Stimulated activated CD4-positive, alpha-beta T cell treated with anti-CD3 and anti-CD28 coated beads, Interleukin-12 subunit alpha, Interleukin-12 subunit beta, amount 100 ng/mL, for 24 hours (primary cell): ENCODE results near the gene LRRC32.
A peak's percentile ranks its signal among the peaks of the same experiment; 100 is the strongest.

ENCODE experiments used
- DNase-seq, 2 experiments: peaks; one replicate each; pipeline ENCODE4 v3.0.0-alpha.2; 2020; ENCODE audit warnings: low read depth in 2 of 2

LRRC32 gene

DNA sequence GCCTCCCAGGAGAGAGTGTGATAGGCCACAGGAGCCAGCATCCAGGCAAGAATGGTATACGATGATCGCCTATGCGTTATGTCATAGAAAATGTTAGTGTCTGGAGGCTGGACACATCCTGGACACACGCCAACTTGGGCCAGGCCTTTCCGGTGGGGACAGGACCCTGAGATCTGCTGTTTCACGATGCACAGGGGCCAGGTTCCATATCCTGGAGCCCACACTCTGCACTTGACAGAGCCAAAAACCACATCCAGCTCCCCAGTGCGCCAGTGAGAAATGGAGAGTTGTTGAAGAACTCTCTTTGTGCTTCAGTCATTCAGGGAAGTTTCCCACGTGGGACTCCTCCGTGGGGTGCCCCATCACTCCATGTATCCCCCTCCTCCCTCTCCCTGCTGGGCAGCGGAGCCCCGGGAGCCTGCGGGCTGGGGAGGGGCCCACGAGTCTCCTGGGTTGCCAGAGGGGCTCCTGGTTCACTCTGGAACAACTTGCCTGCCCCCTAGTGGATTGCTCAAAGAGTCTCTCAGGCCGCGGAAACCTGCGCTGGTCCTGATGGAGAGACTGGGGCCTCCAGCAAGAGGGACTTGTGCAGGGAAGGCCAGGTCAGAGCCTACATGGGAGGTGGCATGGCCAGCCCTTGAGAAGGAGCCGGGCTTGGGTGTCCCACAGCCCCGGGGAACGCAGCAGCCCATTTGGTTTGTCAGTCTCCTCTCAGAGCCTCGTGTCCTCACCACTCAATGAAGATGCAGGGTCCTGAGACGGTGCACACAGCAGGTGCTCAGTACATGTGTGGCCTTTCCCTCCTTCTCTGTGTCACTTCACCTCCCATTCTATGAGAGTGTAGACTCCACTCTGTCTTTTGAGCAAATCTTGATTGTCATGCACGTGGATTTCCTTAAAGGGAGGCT is 10.2 kb upstream of the LRRC32 start:
- DNase-seq, result peak; percentile 18 to 54

- DNase-seq, result no peak
These were observed 7.8 kb upstream of the LRRC32 start for GRCh38 chr11:76678321-76678720.

- DNase-seq, result no peak
These were observed 6.9 kb upstream of the LRRC32 start for GRCh38 chr11:76677458-76677765.

- DNase-seq, result no peak
These were observed 6.3 kb upstream of the LRRC32 start for GRCh38 chr11:76676636-76677457.

GRCh38 chr11:76674517-76675400 is 4.2 kb upstream of the LRRC32 start:
- DNase-seq, result no peak

DNA sequence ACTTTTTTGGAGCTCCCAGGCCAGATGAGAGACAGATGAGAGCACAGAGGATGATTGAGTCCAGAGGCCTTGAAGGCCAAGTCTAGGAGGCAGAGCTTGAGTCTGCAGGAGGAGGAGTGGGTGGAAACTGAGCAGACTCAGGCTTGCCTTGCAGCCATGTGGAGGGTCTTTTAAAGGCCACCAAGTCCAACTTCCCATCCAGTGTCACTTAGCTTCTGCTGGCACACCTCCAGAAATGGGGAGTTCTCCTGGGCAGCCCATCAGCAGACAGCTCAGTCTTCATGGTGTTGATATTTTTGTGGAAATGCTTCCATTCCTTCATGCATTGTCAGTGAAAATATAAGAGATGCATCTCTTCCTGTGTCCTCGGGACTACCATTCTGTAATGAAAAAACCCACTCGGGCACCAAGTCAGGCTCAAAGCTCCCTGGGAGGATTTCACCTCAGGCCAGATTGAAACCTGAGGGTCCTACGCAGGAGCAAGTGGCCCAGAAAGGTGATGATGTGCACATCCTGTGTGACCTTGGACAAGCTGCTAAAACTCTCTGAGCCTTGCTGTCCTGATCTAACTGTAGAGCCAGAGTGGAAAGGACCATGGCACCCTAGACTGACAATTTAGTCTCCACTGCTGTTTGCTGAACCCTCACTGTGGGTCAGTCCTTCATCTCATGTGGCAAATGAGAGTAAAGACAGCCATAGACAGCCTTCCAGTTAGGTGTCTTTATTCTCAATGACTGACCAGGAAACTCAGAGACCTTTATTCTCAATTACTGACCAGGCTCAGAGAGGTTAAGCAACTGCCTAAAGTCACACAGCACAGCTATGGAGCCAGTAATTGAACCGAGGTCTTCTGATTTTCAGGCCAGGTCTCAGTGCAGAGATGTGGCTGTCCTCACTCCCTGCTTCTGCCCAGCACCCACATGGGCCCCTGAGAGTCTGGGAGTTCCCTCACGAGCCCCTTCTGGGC is 2.9 kb upstream of the LRRC32 start:
- no peak for DNase-seq

DNA sequence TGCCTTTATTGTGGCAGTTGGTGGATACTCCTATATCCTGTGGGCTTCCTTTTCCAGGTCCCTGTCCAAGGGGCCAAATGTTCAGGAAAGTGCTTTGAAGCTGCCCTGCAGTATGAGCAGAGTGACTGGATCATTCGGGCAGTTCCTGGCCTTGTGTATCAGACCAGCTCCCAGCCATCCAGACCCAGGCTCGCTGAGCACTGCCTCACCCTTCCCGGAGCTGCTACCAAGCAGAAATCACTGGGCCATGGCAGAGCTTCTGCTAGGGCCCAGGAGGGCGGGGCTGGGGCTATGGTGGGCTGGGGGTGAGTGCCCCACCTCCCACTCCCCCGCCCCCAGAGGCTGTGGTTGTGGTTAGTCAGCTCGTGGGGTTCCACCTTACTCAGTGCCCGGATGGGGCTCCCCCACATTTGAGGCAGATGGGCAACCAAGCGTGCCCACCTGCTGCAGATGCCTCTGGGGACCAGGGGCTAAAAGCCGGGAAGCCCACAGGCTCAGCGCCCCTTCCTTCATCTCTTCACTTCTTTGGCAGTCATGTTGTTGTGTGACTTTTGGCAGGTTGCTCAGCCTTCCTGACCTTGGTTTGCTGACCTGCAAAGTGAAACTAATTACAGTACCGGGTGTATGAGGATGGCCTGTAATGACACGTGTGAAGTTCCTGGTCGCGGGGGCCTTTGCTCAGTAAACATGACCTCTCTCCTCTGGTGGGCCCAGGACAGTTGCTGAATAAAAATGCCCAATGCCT is 2.1 kb upstream of the LRRC32 start:
- no peak for DNase-seq

DNA sequence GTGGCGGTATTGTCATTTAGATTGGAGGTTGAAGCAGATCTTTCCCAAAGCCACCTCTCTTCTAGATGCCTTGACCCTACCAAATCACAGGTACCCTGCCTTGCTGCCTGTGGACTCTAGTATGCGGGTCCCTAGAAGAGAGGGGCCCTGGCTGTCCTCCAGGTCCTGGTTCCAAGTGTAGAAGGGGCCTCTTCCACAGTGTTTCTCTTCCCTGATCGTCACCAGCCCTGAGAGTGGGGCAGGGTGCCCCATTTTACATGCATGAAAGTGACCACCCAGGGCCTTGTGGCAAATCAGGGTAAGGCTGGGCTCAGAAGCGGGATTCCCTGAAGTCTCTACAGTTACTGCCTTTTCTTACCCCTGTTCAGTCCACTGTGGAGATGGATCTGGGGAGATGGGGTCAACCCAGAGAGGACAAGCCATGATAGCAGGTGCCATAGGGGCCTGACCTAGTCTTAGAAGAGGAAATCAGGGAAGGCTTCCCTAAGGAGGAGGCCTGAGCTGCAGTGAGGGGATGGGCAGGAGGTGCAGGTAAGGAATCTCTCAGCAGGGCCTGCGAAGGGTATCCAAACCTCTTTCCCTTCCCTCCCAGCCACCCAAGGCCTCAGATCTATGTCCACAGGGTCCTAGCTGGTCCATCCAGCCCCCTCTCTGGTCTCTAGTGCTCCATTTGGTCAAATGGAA is 1.2 kb upstream of the LRRC32 start:
- DNase-seq, result no peak

GRCh38 chr11:76671237-76671592 is 668 bp upstream of the LRRC32 start:
- DNase-seq, result no peak

GRCh38 chr11:76669901-76670484 is 554 bp downstream of the LRRC32 start:
- DNase-seq, result no peak

DNA sequence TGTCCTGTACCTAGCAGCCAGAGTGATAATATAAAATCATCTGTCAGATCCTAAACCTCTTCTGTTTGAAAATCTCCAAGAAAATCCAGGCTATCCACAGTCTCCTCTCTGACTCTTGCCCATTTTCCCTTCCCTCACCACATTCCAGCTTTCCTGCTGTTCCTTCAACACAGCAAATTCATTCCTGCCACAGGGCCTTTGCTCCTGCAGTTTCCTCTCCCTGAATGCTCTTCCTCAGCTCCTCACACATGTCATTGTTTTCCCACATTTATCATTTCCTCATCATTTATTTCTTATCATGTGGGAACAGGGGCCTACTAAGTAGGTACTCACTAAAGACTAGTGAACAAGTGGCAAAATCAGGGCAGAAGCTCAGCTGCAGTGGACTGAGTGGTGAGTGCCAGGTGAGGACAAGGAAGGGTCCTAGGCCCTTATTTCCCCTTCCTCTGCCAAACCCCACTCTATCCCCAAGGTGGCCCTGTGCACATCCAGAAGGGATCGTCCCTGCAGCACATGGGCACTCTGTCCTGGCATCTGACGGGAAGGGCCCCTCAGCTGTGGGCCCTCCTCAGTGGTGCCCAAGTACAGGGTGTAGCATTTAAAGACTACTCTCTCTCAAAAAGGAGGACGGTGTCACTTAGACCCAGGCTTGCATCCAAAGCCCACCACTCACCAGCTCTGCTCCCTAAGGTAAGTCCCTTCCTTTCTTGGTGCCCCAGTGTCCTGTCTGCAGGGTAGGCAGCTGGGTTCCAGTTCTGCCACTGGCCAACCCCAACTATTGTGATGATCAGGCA is 2.0 kb downstream of the LRRC32 start:
- no peak for DNase-seq

- DNase-seq, result no peak
These were observed 2.7 kb downstream of the LRRC32 start for GRCh38 chr11:76667856-76668255.

DNA sequence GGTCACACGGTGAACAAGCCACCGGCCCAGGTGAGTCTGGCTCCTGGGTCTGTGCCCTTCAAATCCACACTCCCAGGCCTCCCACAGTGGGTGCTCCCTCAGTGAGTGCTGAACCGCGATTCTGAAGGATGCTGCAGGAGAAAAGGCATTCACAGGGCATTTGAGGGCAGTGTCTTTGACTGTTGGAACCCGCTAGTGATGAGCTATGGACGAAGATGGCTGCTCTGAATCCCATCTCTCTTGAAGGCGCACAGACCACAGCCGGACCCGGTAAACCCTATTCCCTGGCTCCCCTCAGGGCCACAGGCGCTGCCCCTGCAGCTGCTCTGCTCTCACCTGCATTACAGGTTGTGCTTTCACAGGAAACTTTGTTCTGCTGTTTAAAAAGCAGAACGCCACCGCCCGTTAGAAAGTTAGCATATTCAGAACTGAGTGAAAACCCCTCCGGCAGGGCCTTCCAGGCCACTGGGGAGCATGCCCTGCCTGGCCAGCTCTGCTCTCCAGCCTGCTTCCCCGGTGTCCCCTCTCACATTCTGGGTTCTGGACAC is 3.2 kb downstream of the LRRC32 start:
- DNase-seq, result no peak

DNA sequence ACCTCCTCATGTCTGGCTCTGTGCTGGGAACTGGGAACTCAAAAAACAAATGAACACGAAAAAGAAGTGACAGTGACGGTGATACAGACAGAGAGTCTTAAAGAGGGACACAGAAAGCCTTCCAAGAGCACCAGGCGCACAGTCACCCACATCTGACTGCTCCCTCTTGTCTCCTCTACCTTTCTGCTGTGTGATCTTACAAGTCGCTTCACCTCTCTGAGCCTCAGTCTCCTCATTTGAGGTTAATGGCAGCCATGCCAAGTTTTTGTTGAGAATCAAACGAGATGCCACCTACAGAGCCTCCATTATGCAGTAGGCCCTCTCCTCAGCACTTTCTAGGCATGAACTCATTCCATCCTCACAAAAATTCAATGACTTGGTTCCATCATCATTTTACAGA is 3.7 kb downstream of the LRRC32 start:
- no peak for DNase-seq

DNA sequence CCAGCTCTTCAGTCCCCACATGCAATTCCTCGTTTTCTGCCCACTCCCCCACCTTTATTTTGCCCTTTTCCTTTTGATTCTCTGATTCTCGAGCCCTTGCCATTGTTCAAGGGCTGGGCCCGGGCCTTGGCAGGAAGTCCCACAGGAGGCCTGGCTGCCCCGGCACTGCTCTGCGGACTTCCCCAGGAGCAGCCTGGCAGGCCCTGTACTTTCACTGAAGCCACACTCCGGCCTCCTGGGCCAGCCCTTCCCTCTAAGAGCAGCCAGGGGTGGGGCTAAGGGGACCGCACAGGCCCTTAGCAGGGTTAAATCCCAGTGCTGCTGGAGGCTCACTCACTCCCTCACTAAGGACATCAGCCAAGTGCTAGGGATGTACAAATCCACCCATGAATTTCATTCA is 4.1 kb downstream of the LRRC32 start:
- no peak for DNase-seq

GRCh38 chr11:76665921-76666351 is 4.6 kb downstream of the LRRC32 start:
- no peak for DNase-seq

- DNase-seq, result no peak
These were observed 5.4 kb downstream of the LRRC32 start for GRCh38 chr11:76665172-76665571.

DNA sequence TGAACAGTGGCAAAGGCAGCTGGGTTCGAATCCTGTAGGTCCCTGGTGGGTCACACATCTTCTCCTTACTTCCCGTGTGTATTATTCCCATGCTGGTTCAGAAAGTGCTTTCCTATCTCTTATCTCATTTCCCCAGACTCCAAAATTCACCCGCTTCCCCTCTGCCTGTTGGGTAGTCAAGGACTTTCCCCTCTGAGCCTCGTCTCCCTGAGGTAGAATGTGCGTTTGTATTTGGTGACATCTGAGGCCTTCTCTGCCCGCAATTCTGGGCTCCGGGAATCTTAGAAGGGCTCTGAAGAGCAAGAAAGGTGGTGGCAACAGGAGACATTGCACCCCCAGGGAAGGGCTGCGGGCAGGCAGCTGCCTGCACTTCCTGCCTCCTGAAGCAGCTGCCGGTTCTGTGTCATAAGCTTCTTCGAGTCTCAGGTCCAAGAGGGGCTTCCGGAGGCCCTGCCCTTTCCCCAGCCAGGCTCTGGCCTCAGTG is 5.9 kb downstream of the LRRC32 start:
- no peak for DNase-seq
